MM.1S (cell line): Measurements from ENCODE around the gene DLAT.
"Not testable (repeated sequence)": the region's sequence is repeated elsewhere in the genome, so short reads cannot be mapped to it uniquely, and the experiment has no call there.

Experiments
- EZH2 ChIP-seq: fragments of 300-600 bp; sonication (generic); optimal IDR thresholded peaks from 2 replicates; pipeline ENCODE3; 2017; ENCODE audit warnings: low read depth, mild to moderate bottlenecking, antibody characterized with exemption, low read length, mixed read lengths
- EZH2phosphoT487 ChIP-seq: fragments of 300-600 bp; sonication (generic); IDR thresholded peaks from 2 replicates; pipeline ENCODE4 v1.6.1; 2018; ENCODE audit warnings: antibody characterized with exemption, low read length
- TF ChIP-seq, protein P1 (sequence below): fragments of 300-600 bp; sonication (generic); IDR thresholded peaks from 2 replicates; pipeline ENCODE4 v1.5.1; 2016; ENCODE audit warnings: antibody characterized with exemption, low read length, mixed read lengths

- TF ChIP-seq, protein P1, sequence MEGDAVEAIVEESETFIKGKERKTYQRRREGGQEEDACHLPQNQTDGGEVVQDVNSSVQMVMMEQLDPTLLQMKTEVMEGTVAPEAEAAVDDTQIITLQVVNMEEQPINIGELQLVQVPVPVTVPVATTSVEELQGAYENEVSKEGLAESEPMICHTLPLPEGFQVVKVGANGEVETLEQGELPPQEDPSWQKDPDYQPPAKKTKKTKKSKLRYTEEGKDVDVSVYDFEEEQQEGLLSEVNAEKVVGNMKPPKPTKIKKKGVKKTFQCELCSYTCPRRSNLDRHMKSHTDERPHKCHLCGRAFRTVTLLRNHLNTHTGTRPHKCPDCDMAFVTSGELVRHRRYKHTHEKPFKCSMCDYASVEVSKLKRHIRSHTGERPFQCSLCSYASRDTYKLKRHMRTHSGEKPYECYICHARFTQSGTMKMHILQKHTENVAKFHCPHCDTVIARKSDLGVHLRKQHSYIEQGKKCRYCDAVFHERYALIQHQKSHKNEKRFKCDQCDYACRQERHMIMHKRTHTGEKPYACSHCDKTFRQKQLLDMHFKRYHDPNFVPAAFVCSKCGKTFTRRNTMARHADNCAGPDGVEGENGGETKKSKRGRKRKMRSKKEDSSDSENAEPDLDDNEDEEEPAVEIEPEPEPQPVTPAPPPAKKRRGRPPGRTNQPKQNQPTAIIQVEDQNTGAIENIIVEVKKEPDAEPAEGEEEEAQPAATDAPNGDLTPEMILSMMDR = not testable (repeated sequence)
- TF ChIP-seq EZH2, EZH2phosphoT487: not testable (repeated sequence)
Observed at GRCh38 chr11:112011451-112011850, 13.8 kb upstream of the DLAT start.
